ENCODE measurements around the gene C15orf39.

C15orf39 gene

DNA sequence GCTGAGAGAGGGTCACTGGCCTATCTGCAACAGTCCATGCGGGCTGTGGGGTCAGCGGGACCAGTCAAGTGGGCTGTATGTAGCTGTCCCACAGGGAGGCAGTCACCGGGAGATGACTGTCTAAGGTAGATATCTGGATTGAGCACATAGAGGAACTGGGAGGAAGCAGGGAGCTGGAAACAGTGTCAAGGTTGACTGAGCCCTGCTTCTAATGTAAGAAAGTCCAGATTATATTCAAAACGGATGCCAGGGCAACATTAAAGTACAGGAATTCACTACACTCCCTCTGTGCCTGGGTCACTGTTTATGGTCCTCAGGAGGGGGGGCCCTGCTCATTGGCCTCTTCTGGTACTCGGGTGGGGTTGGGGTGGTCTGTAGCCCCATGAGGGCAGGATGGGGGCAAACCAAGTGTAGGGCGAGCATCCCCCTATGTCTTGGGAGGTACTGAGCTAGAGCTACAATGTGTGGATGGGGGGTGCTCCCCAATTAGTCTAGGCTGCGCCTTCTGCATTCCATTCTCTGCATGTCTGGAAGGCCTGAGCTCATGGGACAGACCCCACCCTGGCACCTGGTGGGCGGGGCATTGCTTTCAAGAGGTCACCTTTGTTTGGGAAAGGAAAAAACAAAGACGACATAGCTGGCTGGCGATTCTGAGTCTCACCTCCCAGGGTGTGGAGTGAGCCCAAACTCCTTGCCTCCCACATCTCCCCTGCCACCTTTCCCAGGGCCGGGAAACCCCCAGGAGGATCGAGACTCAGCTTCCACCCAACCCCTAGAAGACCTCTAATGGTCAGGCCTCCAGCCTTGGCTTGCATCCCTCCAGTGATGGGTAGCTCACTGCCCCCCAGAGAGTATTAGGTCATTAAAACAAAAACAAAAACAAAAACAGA, 45.1 kb upstream of the C15orf39 start:
- no peaks in the 10 kb centered on the region for H3K36me3 ChIP-seq
- no peaks in the 10 kb centered on the region for H3K9me3 ChIP-seq
- H3K27me3 ChIP-seq, result no peaks in the 10 kb centered on the region
- no peaks in the 10 kb centered on the region for H3K4me1 ChIP-seq
- H3K4me3 ChIP-seq (ENCODE audit: low read depth, low read length), result no peak overlapping the region
- no peak for DNase-seq
- TF ChIP-seq, protein P1, sequence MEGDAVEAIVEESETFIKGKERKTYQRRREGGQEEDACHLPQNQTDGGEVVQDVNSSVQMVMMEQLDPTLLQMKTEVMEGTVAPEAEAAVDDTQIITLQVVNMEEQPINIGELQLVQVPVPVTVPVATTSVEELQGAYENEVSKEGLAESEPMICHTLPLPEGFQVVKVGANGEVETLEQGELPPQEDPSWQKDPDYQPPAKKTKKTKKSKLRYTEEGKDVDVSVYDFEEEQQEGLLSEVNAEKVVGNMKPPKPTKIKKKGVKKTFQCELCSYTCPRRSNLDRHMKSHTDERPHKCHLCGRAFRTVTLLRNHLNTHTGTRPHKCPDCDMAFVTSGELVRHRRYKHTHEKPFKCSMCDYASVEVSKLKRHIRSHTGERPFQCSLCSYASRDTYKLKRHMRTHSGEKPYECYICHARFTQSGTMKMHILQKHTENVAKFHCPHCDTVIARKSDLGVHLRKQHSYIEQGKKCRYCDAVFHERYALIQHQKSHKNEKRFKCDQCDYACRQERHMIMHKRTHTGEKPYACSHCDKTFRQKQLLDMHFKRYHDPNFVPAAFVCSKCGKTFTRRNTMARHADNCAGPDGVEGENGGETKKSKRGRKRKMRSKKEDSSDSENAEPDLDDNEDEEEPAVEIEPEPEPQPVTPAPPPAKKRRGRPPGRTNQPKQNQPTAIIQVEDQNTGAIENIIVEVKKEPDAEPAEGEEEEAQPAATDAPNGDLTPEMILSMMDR (IDR thresholded peaks at IDR 0.05; ENCODE audit: low read depth, low read length), result no peak

DNA sequence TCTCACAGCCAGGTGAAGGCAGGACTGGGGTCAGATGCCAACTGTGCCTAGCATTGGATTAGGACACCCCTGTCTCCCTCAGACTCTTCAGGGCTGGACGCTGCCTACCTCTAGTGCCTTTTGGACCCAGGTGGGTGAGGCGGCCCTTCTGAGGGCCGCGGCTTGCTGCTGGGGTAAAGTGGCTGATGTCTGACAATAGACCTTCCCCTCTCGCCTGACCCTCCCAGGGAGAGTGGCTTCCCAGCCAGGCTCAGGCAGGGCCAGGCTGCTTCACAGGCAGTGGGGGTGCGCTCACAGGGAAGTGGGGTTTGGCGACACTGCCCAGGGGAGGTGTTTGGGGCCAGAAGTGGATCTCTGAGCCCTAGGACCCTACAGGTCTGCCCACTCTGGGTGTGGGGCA, 43.3 kb upstream of the C15orf39 start:
- Histone ChIP-seq H3K36me3 (no peaks in the 10 kb centered on the region), H3K4me1 (no peaks in the 10 kb centered on the region), H3K4me3 (ENCODE audit: low read depth, low read length) (no peak overlapping the region), H3K27me3 (no peaks in the 10 kb centered on the region), H3K9me3 (no peaks in the 10 kb centered on the region)
- TF ChIP-seq, protein P1 (IDR thresholded peaks at IDR 0.05; ENCODE audit: low read depth, low read length), result no peak
- no peak for DNase-seq

DNA sequence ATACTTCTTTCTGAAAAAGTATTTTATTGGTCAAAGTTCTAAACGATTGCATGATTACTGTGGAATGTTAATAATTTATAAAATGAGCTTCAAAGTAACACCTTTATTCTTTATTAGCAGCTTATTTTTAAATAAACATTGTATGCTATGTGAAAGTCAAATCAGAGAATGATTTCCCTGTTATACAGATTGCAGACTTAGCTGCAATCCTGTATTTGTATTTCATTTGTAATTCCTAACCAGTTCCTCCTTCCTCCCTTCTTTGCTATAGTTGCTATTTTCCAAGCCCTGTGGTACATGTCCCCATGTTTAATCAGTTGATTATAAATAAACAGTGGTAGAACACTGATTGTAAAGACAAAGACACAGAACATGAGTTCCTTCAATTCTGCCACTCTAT, 42.4 kb upstream of the C15orf39 start:
- H3K4me3 ChIP-seq (ENCODE audit: low read depth, low read length), result no peak overlapping the region
- no peaks in the 10 kb centered on the region for H3K36me3 ChIP-seq
- H3K4me1 ChIP-seq, result no peaks in the 10 kb centered on the region
- no peaks in the 10 kb centered on the region for H3K9me3 ChIP-seq
- no peak for DNase-seq
- no peaks in the 10 kb centered on the region for H3K27me3 ChIP-seq
- TF ChIP-seq, protein P1 (IDR thresholded peaks at IDR 0.05; ENCODE audit: low read depth, low read length), result no peak

DNA sequence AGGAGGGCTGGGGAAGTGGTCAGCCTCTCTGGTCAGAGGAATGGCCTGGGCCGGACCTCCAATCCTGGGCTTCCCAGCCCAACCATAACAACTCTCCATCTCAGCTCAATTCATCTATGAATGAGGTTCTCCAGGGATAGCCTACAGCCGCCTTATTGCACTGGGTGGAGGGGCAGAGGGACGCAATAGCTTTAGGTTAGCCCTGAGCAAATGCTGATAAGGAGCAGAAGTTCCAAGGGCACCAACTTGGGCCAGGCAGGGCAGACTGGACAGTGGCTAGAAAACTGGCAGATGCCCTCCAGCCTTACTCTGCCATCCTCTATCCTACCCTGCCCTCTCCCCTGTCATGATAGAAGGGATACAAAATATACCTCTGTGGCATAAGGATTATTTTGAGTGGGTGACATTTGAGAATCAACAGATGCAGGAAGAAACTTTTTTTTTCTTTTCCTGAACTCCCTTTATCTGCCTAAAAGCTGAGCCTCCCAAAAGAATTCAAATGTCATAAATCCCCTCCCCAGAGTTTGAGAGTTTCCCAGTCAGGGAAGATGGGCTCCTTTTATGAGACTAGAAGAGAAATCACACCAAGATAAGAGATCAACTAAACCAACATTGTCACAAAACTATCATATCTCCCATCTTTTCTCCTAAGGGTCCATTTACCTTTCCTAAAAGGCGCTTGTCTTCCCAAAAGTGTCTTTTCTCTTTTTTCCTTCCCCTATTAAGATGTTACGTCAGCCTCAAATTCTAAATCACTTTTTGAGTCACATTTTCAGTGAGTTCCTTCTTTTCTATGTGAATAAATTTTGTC, 40.4 kb upstream of the C15orf39 start:
- Histone ChIP-seq H3K9me3 (no peaks in the 10 kb centered on the region), H3K4me3 (ENCODE audit: low read depth, low read length) (no peak overlapping the region), H3K4me1 (no peaks in the 10 kb centered on the region), H3K27me3 (no peaks in the 10 kb centered on the region), H3K36me3 (no peaks in the 10 kb centered on the region)
- TF ChIP-seq, protein P1 (IDR thresholded peaks at IDR 0.05; ENCODE audit: low read depth, low read length), result no peak
- DNase-seq, result no peak

DNA sequence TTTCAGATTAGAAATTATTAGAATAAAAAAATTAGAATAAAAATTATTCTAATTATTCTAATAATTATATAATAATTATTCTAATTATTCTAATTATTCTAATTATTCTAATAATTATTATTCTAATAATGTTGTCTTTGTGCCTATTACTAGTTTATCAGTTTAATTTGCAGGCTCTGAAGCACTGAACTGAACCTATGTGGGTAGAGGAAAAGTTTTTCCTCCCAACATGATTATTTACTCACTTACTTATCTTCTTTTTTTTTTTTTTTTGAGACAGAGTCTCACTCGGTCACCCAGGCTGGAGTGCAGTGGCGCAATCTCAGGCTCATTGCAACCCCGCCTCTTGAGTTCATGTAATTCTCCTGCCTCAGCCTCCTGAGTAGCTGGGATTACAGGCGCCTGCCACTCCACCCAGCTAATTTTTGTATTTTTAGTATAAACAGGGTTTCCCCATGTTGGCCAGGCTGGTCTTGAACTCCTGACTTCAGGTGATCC, 39.7 kb upstream of the C15orf39 start:
- no peaks in the 10 kb centered on the region for H3K9me3 ChIP-seq
- DNase-seq, result no peak
- H3K4me3 ChIP-seq (ENCODE audit: low read depth, low read length), result no peak overlapping the region
- H3K27me3 ChIP-seq, result no peaks in the 10 kb centered on the region
- H3K36me3 ChIP-seq, result no peaks in the 10 kb centered on the region
- TF ChIP-seq, protein P1 (IDR thresholded peaks at IDR 0.05; ENCODE audit: low read depth, low read length), result no peak
- no peaks in the 10 kb centered on the region for H3K4me1 ChIP-seq
